ENCODE measurements around the gene RBM28. TPM values are rescaled to one million over a fixed set of nuclear protein-coding genes. Genes with fewer than 3 reads are reported as not detected.

Gene RBM28
- total RNA-seq, 1 experiment from 2014 or later, result 70.0 TPM

- Histone ChIP-seq H2BK120ac (ENCODE audit: low read depth, low read length, poor library complexity, severe bottlenecking) (no peak overlapping the region), H2BK5ac (ENCODE audit: insufficient read length, low read length) (no peak overlapping the region), H3K4me1 (ENCODE audit: insufficient read depth, low read length) (no peaks in the 10 kb centered on the region), H3K27me3 (ENCODE audit: insufficient read depth, low read length) (peaks cover 34% of the 10 kb centered on the region), H2BK20ac (ENCODE audit: low read depth, low read length, poor library complexity, severe bottlenecking) (no peak overlapping the region), H3K27ac (ENCODE audit: insufficient read length, low read depth, low read length) (no peak overlapping the region), H3K4ac (ENCODE audit: low read depth, low read length) (no peak overlapping the region), H3K9me3 (ENCODE audit: control insufficient read depth, low read depth, low read length) (no peaks in the 10 kb centered on the region), H3K18ac (ENCODE audit: insufficient read length, low read depth, low read length) (no peak overlapping the region), H4K8ac (replicated peaks; ENCODE audit: insufficient read length, low read depth, low read length) (no peak overlapping the region), H3K23me2 (ENCODE audit: insufficient read length, low read depth, low read length, poor library complexity, severe bottlenecking) (peaks cover 8% of the 10 kb centered on the region), H3K79me1 (ENCODE audit: insufficient read depth, low read depth, low read length, poor library complexity, severe bottlenecking) (no peaks in the 10 kb centered on the region), H3K56ac (ENCODE audit: insufficient read length, low read depth, low read length) (no peak overlapping the region), H2AFZ (ENCODE audit: low read length) (no peak overlapping the region), H2BK15ac (ENCODE audit: low read depth, low read length) (no peak overlapping the region), H3K79me2 (ENCODE audit: insufficient read depth, low read length) (no peaks in the 10 kb centered on the region), H2BK12ac (ENCODE audit: insufficient read length, low read depth, low read length) (no peak overlapping the region), H3K4me2 (ENCODE audit: insufficient read depth, insufficient read length, low read length) (no peak overlapping the region), H4K20me1 (ENCODE audit: control insufficient read depth, insufficient read depth, insufficient read length) (no peaks in the 10 kb centered on the region), H3K9ac (ENCODE audit: extremely low read depth, insufficient read length, low read length) (no peak overlapping the region), H3K14ac (ENCODE audit: insufficient read depth, low read length) (no peak overlapping the region), H3K23ac (ENCODE audit: insufficient read length, low read depth, low read length) (no peak overlapping the region), H3T11ph (ENCODE audit: low read length) (no peak overlapping the region), H4K5ac (ENCODE audit: insufficient read length, low read depth, low read length) (no peak overlapping the region), H4K91ac (ENCODE audit: insufficient read length, low read depth, low read length) (no peak overlapping the region), H2AK5ac (ENCODE audit: insufficient read length, low read length) (no peak overlapping the region)
- Mint-ChIP-seq H3K27me3 (ENCODE audit: low read depth) (peaks cover 89% of the 10 kb centered on the region), H3K27ac (no peak overlapping the region), H3K36me3 (ENCODE audit: insufficient read depth in 1 of 3, low read depth in 3 of 3) (no peaks in the 10 kb centered on the region; a peak in 2 of 7 replicates), H3K4me3 (no peak overlapping the region), H3K4me1 (peaks cover 12 to 16% of the 10 kb centered on the region in 2 experiments), H3K9me3 (peaks cover 0 to 1% of the 10 kb centered on the region in 2 experiments; a peak in 1 of 5 replicates)
- TF ChIP-seq CTCF (conservative IDR thresholded peaks at IDR 0.05), result no peak
- WGBS (ENCODE audit: extremely low coverage, insufficient read length, low lambda C conversion rate), result no CpG with 5 or more reads among the region's 4 CpGs
- no peak for DNase-seq
Measured at GRCh38 chr7:128364166-128364870, 20.6 kb upstream of the RBM28 start.
